Activated naive CD4-positive, alpha-beta T cell treated with Interleukin-2 at 50 U/mL for 16 hours (primary cell): Measurements from ENCODE around the gene ACTR5.

Experiments
- DNase-seq: peaks from one replicate; pipeline ENCODE4 v3.0.0-alpha.2; 2020

The ACTR5 gene

DNA sequence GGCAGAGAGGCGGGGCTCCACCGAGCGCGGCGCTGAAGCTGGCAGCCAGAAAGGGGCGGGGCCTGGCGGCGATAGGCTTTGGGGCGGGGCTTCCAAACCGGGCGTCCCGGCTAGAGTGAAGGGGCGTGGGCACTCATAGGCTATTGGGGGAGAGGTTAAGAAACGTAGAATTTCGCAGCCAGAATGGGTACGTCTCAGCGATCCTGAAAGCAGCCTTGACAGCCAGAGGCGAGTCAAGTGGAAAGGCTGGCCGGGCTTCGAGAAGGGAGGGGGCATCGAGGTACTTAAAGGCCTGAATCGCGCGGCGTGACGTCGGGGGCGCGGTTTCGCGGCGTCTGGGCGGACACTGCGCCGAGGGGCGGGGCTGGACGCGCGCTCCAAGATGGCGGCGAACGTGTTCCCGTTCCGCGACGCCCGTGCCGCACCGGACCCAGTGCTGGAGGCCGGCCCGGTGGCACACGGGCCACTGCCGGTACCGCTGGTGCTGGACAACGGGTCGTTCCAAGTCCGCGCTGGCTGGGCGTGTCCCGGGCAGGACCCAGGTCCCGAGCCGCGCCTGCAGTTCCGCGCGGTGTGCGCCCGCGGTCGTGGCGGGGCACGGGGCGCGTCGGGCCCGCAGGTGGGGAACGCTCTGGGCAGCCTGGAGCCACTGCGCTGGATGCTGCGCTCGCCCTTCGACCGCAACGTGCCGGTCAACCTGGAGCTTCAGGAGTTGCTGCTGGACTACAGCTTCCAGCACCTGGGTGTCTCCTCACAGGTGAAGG lies at the start of gene ACTR5:
ACTR5 (plus strand) TSS at position 364 of the 764 bp plus-strand sequence; CDS start at position 383, 19 bp downstream.
- DNase-seq: peak; percentile 98

DNA sequence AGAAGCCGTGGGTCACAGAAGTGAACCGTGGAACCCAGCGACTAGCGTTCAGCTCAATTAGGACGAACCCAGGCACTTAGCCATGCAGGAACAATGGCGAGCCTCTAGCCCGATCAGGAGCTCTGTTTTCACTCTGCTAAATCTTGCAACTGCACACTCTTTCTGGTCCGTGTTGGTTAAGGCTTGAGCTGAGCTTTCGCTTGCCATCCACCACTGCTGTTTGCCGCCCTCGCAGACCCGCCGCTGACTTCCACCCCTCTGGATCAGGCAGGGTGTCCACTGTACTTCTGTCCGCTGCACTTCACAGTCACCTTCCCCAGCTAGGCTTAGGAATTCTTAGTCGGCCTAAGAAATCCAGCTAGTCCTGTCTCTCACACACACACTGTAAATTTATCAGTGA lies 49.7 kb upstream of the ACTR5 start:
- no peak for DNase-seq

DNA sequence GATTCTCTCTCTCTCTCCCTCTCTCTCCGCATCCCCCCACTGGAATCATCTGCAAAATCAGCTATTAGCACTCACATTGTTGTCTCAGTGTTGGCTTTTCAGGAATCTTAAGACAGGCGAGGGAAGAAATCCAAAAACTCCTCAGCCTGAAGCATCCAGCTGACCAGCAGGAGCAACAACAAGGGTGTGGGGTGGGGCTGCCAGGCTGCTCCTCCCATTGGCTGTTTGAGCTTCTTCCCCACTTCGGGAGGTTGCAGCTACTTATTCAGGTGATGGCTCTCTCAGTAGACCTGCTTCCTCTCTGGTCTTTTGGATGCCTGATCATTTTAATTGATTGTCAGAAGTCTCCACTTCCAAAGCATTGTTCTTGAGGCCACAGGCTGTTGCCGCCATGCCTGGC lies 48.1 kb upstream of the ACTR5 start:
- no peak for DNase-seq

DNA sequence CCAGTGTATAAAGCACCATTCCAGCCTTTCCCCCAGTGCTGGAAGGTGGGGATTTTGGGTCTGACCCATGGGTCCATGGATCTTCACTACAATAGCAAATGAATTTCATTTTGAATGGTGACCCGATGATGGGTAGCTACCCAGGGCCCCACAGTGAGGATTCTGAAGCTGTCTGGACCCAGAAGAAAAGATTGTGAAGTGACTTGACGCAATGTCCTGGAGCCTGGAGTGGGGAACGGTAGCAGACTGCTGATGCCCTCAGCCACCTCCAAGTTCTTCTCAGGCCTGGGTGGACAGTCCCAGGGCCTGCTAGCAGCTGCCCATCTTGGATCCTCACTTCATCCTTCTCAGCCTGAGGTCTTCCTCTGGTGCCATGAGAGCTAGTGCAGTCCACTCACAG lies 47.3 kb upstream of the ACTR5 start:
- no peak for DNase-seq

DNA sequence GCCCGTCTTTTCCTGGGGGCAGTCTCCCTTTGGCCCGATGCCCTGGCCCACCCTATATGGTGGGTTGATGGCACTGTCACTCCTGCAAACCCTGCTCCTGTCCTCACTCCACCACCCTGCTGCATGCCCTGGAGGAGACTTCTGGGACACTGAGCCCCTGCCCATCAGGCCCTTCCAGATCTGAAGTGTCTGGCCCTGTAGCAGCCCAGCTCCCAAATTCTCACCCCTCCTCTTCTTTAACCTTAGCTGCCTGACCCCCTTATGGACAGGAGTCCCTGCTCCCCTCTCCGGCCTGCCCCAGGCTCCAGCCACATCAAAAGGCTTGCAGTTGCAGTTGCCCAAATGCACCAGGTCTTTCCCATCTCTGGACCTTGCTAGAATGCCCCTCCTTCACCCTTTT lies 44.7 kb upstream of the ACTR5 start:
- no peak for DNase-seq

DNA sequence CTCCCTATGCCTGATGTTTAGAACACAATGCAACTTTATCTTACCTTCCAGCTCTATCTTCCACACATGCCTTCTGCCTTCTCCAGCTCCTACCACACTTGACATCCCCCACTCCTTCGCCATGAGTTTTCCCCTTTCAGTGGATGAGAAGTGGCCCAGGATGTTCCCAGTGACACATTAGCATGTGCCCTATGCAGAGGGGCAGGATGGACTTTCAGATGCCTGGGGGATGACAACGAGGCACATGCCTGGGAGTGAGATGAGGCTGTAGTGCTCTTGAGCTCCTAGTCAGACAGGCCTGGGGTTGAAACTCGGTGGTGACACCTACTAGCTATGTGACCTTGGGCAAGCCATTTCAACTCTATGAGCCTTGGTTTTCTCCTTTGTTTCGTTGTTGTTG lies 44.1 kb upstream of the ACTR5 start:
- no peak for DNase-seq

DNA sequence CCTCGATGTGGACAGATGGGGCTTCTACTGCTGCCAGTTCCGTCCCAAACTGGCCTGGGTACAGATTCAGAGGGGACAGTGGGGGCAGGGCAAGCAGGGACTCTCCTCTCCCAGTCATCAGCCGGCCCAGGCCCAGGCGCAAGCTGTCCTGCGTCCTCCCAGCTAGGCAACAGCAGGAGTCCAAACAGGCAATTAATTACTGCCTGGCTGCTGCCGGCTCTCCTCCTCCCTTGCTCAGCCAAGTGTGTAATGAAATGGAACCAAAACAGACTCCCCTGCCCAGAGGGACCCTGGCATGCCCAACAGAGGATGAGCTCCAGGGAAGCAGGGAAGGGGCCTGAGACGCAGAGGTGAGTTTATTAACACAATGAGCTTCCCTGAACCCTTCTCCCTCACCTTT lies 41.8 kb upstream of the ACTR5 start:
- no peak for DNase-seq

DNA sequence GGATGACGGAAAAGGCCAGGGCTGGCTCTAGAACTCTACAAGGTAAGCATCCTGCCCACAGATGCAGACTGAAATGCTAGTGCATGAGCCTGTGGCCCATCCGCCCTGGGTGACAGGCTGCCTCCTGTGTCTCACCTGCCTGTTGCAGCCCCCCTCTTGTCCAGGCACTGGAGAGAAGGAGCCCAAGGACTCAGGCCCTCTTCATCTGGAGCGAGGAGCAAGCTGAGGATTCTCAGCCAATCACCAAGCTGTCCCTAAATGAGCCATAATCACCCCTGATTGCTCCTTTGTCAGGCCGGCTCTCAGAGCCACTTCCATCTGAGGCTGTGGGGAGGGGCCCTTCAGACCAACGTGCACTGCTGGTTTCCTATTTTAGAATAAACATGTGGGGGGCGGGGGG lies 34.0 kb upstream of the ACTR5 start:
- DNase-seq: no peak

DNA sequence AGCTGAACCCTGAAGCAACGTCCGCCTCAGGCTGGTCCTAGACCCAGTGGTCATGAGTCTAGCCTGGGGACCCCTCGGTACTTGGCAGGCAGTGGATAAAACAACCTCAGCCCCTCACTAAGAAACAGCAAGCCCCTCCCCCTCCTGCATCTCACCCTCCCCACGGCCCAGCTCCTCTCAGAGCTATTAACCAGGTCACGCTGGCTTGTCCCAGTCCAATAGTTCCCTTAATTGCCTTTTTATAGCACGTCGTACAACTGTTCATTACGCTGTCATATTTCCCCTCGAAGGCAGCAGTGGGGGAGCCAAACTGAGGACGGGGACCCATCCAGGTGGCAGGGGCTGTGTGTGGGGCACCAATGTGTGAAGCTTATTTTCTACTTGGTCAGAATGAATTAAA lies 32.6 kb upstream of the ACTR5 start:
- DNase-seq: no peak

DNA sequence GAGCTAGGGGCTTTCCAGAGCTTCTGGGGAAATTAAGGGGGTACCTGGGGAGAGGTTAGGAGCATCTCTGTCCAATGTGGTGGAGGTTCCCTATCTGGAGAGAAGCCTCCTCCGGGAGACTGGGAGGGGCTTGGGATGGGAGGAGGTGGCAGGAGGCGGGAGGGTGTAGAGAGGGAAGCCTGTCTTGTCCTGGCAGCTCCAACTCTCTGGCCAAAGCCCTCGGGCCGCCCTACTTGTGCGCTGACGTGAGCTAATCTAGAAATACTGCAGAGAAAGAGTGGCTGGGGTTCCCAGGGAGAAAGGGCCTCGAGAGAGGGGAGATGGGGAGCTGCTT lies 25.6 kb upstream of the ACTR5 start:
- DNase-seq: no peak

DNA sequence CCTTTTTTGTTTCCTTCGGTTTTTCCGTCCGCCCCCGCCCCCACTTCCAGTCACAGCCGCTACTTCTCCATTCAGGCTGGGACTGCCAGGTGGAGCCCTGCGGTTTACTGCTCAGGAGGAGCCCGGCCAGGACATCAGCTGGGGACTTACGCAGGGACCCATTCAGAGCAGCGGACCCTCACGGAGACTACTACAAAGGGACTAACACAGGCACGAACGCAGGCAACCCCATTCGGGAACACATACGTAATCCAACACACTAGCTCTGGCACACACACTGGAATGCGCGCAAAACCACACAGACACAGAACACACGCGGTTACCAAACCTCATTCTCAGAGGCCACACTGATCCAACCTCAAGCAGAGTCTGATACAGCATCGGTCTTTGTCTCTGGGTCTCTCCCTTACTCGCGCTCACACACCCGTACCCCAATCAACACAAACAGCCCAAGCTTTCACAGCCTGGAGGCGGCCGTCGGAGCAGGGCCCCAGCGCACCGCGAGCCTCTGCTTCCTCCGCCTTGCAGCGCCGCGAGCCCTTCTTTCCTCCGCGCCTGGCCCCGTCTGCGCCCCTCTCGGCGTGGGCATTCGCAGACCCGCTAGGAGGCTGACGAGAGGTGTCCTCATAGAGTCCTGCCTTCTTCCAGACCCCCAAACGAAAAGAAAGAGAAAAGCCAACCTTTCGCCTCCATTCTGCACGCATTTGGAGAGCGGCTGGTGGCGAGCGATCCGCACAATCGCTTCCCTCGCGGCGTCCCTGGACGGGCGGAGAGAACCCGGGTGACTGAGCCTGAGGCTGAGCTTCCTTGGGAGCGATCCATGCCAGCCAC lies 25.0 kb upstream of the ACTR5 start:
- DNase-seq: peak; percentile 9

DNA sequence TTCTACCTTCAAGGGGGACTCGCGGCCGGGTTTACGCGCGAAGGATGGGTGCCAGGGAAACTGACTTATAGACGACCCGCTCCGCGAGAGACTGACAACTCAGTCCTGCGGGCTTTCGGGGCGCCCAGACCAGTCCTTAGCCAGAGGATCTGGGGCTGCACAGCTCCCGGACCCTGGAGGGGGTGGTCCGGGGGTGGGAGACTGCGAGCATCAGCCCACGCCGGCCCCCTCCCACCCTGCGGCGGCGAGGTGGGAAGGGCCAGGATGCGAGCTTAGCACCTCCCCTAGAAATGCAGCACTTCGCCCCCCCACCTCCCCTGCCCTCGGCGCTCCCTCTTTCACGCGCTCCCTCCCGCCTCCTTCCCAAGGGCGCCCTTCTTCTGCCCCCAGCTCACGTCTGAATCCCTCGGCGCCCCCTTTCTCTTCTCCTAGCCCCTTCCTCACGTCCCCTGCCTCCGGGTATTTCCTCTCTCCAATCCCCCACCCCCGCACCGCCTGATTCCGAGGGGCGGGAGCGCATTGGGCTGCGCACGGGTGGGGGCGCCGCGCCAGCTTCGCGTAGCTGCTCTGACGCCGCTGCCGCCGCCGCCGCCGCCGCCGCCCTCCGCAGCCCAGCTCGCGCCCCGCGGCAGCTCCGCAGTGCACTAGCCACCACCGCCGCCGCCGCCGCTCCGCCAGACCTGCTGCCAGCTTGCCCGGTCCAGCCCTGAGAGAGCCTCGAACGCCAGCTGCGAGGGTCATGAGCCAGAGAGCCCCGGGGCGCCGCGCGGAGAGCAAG lies 24.2 kb upstream of the ACTR5 start, which contains the start of gene SLC32A1:
SLC32A1 (plus strand) TSS at position 639 of the 778 bp plus-strand sequence. CDS start 239 bp downstream, outside the sequence.
- DNase-seq: peak; percentile 4

DNA sequence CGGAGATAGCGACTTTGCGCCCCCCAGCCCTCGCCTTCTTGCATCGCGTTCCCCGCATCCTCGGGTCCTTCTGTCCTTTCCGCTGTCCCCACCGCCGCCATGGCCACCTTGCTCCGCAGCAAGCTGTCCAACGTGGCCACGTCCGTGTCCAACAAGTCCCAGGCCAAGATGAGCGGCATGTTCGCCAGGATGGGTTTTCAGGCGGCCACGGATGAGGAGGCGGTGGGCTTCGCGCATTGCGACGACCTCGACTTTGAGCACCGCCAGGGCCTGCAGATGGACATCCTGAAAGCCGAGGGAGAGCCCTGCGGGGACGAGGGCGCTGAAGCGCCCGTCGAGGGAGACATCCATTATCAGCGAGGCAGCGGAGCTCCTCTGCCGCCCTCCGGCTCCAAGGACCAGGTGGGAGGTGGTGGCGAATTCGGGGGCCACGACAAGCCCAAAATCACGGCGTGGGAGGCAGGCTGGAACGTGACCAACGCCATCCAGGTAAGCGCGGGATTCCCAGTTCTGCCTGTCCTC lies 23.6 kb upstream of the ACTR5 start:
- DNase-seq: no peak

DNA sequence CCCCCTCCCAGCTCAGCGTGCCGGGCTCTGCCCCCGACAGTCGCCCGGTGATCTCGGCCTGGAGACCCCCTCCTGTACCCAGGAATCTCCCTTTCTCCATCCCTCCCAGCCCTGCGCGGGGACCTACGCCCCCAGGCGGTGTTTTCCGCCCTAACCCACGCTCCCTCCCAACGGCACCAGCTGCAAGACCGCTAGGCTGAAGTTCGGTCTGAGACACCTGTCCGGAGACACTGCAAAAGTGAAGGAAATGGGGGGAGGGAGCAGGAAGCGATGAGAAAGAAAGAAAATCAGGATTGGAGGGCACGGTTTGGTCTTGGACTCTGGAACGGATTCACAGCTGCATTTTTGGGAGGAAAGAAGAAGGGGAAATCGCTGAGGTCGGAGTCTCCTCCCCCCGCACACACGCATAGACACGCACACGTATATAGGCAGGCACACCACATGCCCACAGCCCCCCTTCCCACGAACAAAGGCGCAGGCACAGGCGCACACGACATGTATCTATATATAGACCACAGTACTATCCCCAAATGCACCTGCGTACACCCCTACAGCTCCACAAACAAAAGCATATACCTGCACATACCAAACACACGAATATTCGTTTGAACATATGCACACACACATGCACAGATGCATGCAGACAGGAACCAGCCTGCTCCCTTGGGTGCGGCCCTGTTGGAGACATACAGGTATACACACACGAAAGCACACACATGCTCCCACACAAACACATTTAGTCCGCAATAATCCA lies 22.9 kb upstream of the ACTR5 start:
- peak; percentile 4 for DNase-seq

DNA sequence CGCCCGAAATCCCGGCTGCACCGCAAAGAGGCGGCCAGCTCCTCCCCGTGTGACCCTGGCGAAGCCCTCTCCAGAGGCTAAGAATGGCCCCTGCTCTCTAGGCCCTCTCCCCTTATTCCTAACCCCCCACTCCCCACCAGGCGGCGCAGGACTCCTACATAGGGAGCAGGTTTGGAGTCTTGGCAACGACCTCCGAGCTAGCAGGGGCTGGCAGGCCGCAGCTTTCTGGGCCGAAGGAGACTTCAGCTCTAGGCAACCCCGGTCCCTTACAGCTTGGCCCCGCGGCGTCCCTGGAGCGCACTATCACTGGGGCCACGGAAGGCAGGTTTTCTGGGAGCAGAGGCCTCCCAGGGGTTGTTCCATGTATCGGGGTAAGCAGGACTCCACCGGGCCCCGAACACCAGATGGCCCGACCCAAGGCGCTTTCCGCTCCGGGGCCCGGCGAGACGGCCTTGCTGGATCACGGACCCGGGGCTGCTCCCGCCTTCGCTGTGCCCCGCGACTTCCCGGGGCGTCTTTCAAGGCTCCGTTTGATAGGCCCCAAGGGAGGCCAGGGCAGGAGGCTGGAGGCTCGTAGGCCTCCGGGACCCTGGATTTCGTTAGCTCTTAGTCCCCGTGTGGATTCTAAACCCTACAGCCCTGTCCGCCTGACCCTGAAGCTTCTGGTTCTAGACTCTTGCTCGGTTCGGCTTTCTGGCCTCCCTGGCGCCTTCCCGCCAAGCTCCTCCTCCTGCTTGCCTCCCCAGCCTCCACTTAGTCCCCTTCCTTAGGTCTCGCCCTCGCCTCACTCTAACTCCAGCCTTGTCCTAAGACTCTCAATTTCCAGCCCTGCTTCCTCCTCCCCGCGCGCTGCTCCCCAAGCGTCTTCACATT lies 22.1 kb upstream of the ACTR5 start:
- peak; percentile 50 for DNase-seq

DNA sequence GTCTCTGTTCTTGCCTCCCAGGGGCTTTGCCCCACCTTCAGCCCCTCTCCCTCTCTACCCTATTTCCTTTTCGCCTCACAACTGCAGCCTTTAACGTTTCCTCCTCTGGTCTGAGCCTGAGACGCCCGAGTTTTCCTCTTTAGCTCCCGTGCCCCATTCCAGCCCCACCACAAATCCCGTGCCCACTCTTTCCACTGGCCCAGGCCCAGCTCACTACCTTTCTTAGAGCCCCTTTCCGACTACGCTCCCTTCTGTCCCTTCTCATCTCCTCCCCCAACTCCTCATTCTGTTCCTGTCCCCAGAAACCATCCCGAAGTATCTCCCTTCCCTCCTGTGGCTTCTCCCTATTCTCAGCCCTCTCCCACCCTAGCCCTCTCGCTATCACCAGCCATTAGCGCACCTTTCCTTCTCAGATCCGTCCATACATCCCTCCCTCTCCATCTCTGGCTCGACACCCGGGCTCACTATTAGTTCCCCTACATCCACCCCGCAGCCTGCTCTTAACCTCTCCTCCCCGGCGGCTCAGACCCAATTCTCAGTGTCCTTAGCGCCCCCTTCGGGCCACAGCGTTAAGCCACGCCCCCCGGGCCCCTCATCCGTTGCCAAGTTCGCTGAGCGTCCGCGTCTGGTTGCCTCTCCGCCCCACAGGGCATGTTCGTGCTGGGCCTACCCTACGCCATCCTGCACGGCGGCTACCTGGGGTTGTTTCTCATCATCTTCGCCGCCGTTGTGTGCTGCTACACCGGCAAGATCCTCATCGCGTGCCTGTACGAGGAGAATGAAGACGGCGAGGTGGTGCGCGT lies 21.3 kb upstream of the ACTR5 start:
- DNase-seq: peak; percentile 59

DNA sequence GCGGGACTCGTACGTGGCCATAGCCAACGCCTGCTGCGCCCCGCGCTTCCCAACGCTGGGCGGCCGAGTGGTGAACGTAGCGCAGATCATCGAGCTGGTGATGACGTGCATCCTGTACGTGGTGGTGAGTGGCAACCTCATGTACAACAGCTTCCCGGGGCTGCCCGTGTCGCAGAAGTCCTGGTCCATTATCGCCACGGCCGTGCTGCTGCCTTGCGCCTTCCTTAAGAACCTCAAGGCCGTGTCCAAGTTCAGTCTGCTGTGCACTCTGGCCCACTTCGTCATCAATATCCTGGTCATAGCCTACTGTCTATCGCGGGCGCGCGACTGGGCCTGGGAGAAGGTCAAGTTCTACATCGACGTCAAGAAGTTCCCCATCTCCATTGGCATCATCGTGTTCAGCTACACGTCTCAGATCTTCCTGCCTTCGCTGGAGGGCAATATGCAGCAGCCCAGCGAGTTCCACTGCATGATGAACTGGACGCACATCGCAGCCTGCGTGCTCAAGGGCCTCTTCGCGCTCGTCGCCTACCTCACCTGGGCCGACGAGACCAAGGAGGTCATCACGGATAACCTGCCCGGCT lies 20.6 kb upstream of the ACTR5 start:
- no peak for DNase-seq

DNA sequence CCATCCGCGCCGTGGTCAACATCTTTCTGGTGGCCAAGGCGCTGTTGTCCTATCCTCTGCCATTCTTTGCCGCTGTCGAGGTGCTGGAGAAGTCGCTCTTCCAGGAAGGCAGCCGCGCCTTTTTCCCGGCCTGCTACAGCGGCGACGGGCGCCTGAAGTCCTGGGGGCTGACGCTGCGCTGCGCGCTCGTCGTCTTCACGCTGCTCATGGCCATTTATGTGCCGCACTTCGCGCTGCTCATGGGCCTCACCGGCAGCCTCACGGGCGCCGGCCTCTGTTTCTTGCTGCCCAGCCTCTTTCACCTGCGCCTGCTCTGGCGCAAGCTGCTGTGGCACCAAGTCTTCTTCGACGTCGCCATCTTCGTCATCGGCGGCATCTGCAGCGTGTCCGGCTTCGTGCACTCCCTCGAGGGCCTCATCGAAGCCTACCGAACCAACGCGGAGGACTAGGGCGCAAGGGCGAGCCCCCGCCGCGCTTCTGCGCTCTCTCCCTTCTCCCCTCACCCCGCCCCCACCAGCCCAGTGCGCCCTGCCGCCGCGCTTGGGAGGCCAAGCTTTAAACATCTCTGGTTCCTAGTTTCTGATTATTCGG lies 20.0 kb upstream of the ACTR5 start:
- DNase-seq: no peak

DNA sequence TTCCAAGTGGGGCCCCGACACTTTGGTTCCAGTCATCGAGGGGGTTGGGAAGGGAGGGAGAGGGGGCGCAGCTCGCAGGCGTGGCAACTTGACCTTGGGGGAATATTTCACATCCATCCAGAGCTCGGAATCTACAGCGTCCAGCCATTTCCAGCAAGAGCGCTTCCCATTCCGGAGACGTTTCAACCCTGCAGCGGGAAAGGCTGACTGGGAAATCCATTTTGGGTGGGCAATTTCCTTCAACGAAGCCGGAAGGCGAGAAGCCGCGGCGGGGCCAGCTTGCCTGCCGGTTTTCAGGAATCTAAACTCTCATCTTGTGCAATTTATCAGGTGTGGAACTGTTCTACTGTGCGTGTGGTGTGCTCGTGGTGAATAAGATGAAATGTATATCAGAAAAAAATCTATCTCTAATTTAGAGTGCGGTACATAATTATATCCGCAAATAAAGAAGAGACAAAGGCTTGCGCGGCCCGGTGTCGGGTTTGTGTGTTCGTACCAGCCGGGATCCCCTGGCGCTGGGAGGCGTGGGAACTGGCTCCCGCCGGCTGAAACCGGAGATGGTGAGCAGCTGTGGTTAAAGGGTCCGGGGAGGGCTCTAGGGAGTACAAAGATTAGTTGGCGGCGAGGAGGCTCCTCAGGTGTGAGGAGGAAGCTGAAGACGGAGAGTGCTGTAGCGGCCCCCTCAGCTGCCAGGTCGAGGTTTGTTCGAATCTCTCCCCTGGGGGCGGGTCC lies 19.2 kb upstream of the ACTR5 start:
- peak; percentile 3 for DNase-seq
